Thoracic aorta (tissue), 2 donors: ENCODE measurements around the gene ALDH1A3. TPM values are rescaled to one million over a fixed set of nuclear protein-coding genes. Genes with fewer than 3 reads are reported as not detected.

Experiments used
- ATAC-seq: fragments of 150-250 bp; one replicate; pipeline ENCODE4 v1.8.0; 2017; ENCODE audit warnings: low read depth; ENCODE audit not compliant: insufficient number of reproducible peaks, low FRiP score
- DNase-seq: peaks from one replicate; pipeline ENCODE4 v3.0.0-alpha.2; 2020; ENCODE audit warnings: low spot score
- H3K27ac ChIP-seq, 2 donors: fragments of 200-600 bp; sonication (generic); 1 replicate in 1 of 2; 2 replicates in 1 of 2; pipeline ENCODE4 v1.5.1; 2016; ENCODE audit warnings: mild to moderate bottlenecking in 2 of 2, moderate library complexity in 2 of 2
- H3K27me3 ChIP-seq: fragments of 200-600 bp; sonication (generic); replicated peaks from 2 replicates; pipeline ENCODE4 v1.6.0; 2016; ENCODE audit warnings: mild to moderate bottlenecking; ENCODE audit not compliant: insufficient read depth
- H3K36me3 ChIP-seq: fragments of 200-600 bp; sonication (generic); one replicate; pipeline ENCODE4 v1.5.1; 2016
- H3K4me1 ChIP-seq, 2 donors: fragments of 200-600 bp; sonication (generic); 1 replicate in 1 of 2; 2 replicates in 1 of 2; pipeline versions ENCODE4 v1.5.1 to v1.6.0; 2016; ENCODE audit warnings: low read depth in 2 of 2, mild to moderate bottlenecking in 1 of 2; ENCODE audit not compliant: control insufficient read depth in 1 of 2
- H3K4me3 ChIP-seq: fragments of 200-600 bp; sonication (generic); 2 replicates; pipeline ENCODE4 v1.5.1; 2016; ENCODE audit warnings: mild to moderate bottlenecking
- H3K9me3 ChIP-seq: fragments of 200-600 bp; sonication (generic); 2 replicates; pipeline ENCODE4 v1.5.1; 2016
- total RNA-seq, 2 donors: library from RNA; depleted of rRNA; stranded (reverse); fragments of >200 nt; gene quantifications; one replicate each; pipeline versions ENCODE4 v1.1.0 to v1.2.3, GENCODE V29; 2016
- TF ChIP-seq, protein P1 (sequence below): fragments of 200-600 bp; sonication (generic); IDR thresholded peaks from one replicate; pipeline ENCODE4 v1.5.1; 2019; ENCODE audit warnings: antibody characterized with exemption

The ALDH1A3 gene
- total RNA-seq, 2 donors from 2014 or later: 3.2 to 21.8 TPM

- TF ChIP-seq, protein P1, sequence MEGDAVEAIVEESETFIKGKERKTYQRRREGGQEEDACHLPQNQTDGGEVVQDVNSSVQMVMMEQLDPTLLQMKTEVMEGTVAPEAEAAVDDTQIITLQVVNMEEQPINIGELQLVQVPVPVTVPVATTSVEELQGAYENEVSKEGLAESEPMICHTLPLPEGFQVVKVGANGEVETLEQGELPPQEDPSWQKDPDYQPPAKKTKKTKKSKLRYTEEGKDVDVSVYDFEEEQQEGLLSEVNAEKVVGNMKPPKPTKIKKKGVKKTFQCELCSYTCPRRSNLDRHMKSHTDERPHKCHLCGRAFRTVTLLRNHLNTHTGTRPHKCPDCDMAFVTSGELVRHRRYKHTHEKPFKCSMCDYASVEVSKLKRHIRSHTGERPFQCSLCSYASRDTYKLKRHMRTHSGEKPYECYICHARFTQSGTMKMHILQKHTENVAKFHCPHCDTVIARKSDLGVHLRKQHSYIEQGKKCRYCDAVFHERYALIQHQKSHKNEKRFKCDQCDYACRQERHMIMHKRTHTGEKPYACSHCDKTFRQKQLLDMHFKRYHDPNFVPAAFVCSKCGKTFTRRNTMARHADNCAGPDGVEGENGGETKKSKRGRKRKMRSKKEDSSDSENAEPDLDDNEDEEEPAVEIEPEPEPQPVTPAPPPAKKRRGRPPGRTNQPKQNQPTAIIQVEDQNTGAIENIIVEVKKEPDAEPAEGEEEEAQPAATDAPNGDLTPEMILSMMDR: no peak
- ATAC-seq (no peak), DNase-seq (no peak)
- Histone ChIP-seq H3K4me1 (no peaks in the 10 kb centered on the region), H3K27ac (no peak overlapping the region), H3K4me3 (no peak overlapping the region), H3K27me3 (no peaks in the 10 kb centered on the region), H3K36me3 (no peaks in the 10 kb centered on the region), H3K9me3 (no peaks in the 10 kb centered on the region)
Measured at GRCh38 chr15:100866386-100867330, 13.0 kb upstream of the ALDH1A3 start.

DNA sequence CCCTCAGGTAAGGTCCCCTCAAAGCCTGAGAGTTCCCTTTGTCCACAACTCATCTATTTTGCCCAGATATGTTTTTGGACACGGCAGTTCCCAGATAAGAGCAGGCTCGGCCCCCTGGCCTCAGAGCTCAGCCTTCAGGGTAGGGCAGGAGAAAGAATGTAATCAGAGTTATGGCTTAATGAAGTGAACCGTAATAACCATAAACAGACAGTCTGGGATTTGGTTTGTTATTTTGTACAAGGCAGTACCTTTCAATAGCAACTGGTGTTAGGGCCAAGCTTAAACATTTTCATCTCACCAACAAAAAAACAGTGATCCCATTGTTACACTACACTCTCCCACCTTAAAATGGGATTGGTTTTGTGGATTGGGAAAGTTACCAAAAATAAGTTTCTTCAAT lies 12.2 kb upstream of the ALDH1A3 start:
- H3K27ac ChIP-seq: no peak overlapping the region
- no peaks in the 10 kb centered on the region for H3K4me1 ChIP-seq
- DNase-seq (no peak), ATAC-seq (no peak)
- H3K27me3 ChIP-seq: no peaks in the 10 kb centered on the region
- no peaks in the 10 kb centered on the region for H3K36me3 ChIP-seq
- TF ChIP-seq, protein P1: no peak
- no peaks in the 10 kb centered on the region for H3K9me3 ChIP-seq
- H3K4me3 ChIP-seq: no peak overlapping the region

- Histone ChIP-seq H3K4me1 (no peaks in the 10 kb centered on the region), H3K27ac (no peak overlapping the region), H3K27me3 (no peaks in the 10 kb centered on the region), H3K4me3 (no peak overlapping the region), H3K9me3 (no peaks in the 10 kb centered on the region), H3K36me3 (no peaks in the 10 kb centered on the region)
- TF ChIP-seq, protein P1: no peak
- ATAC-seq (no peak), DNase-seq (no peak)
Measured at GRCh38 chr15:100869151-100869999, 10.3 kb upstream of the ALDH1A3 start.

DNA sequence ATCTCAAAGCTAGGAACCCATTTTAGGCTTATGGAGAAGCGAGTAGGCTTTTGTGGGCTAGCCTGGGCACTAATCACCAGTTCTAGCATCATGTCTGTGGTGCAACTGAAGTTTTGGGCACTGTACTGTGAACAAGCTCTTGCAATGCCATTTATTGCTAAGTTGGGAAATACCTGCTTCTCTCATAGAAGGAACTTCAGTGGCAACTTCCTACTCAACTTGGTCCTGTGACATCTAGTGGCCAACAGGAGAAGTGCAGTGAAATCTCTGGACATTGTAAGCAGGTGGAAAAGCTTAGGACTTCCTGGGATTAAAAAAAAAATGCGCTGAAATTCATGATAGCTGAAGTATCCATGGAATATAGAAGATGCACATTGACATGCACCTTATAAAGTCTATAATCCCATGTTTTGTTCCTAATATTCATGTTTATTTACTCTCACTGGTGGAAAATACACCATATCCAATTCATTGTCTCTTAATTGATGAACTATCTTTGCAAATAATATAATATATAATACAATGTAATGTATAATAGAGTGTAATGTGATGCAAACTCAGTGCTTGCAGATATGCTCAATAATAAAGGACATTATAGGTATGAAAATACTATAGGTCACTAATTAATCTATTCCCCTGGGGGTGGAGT lies 6.5 kb upstream of the ALDH1A3 start:
- no peak for ATAC-seq
- Histone ChIP-seq H3K27ac (no peak overlapping the region), H3K4me3 (no peak overlapping the region), H3K4me1 (no peaks in the 10 kb centered on the region), H3K36me3 (no peaks in the 10 kb centered on the region), H3K27me3 (no peaks in the 10 kb centered on the region), H3K9me3 (no peaks in the 10 kb centered on the region)
- TF ChIP-seq, protein P1: peak; percentile 88
- peak; percentile 28 for DNase-seq
